Gastroesophageal sphincter (tissue), 4 donors: ENCODE results near the gene ALG6. TPM values are rescaled to one million over a fixed set of nuclear protein-coding genes. Genes with fewer than 3 reads are reported as not detected.
"Not testable (repeated sequence)": the region's sequence is repeated elsewhere in the genome, so short reads cannot be mapped to it uniquely, and the experiment has no call there.

Experiments
- ATAC-seq: fragments of 150-250 bp; one replicate; pipeline ENCODE4 v1.9.1; 2016; ENCODE audit warnings: mild to moderate bottlenecking, moderate library complexity
- H3K27ac ChIP-seq, 4 donors: fragments of 200-600 bp; sonication (generic) in 3 of 4; 1 replicate in 3 of 4; 2 replicates in 1 of 4; pipeline ENCODE4 v1.5.1; 2016 to 2019
- H3K27me3 ChIP-seq: fragments of 200-600 bp; sonication (generic); one replicate; pipeline ENCODE4 v1.5.1; 2019
- H3K36me3 ChIP-seq, 2 donors: fragments of 200-600 bp; sonication (generic); one replicate each; pipeline ENCODE4 v1.5.1; 2019; ENCODE audit warnings: control low read depth in 1 of 2
- H3K4me1 ChIP-seq, 3 donors: fragments of 200-600 bp; sonication (generic); 1 replicate in 2 of 3; 2 replicates in 1 of 3; pipeline ENCODE4 v1.5.1; 2016 to 2019; ENCODE audit warnings: control low read depth in 2 of 3
- H3K4me3 ChIP-seq, 2 donors: fragments of 200-600 bp; sonication (generic); one replicate each; pipeline ENCODE4 v1.5.1; 2019; ENCODE audit warnings: mild to moderate bottlenecking in 1 of 2, moderate library complexity in 1 of 2
- H3K9me3 ChIP-seq, 3 donors: fragments of 200-600 bp; sonication (generic); one replicate each; pipeline ENCODE4 v1.5.1; 2017 to 2019; ENCODE audit warnings: control low read depth in 2 of 3
- CTCF ChIP-seq, 4 experiments: fragments of 200-600 bp in 2 of 4; fragments of 450-650 bp in 2 of 4; sonication (generic) in 1 of 4; IDR thresholded peaks; one replicate each; pipeline ENCODE4 v1.5.1; 2017 to 2019; ENCODE audit warnings: antibody characterized with exemption in 4 of 4, mild to moderate bottlenecking in 2 of 4, moderate library complexity in 2 of 4
- EP300 ChIP-seq: sonication (generic); formaldehyde crosslinking; IDR thresholded peaks from one replicate; pipeline ENCODE4 v1.6.1; 2017; ENCODE audit warnings: antibody characterized with exemption, mild to moderate bottlenecking
- POLR2A ChIP-seq, 2 donors: fragments of 450-650 bp; IDR thresholded peaks; one replicate each; pipeline ENCODE4 v1.6.1; 2017; ENCODE audit warnings: antibody characterized with exemption in 2 of 2, mild to moderate bottlenecking in 2 of 2, moderate library complexity in 1 of 2
- POLR2AphosphoS5 ChIP-seq: sonication (generic); formaldehyde crosslinking; IDR thresholded peaks from one replicate; pipeline ENCODE4 v1.6.1; 2017; ENCODE audit warnings: antibody characterized with exemption
- WGBS, 2 donors: methylation state at CpG; one replicate each; pipeline ENCODE4 v1.1.5; 2018; ENCODE audit warnings: low coverage in 1 of 2; 5-methylcytosine and 5-hydroxymethylcytosine counted together
- total RNA-seq, 4 donors: library from RNA; depleted of rRNA; stranded (reverse); fragments of >200 nt; gene quantifications; one replicate each; pipeline ENCODE4 v1.1.0, GENCODE V29; 2016

ALG6 gene
- total RNA-seq, 4 donors from 2014 or later = 4.6 to 9.0 (median 5.7) TPM

GRCh38 chr1:63463248-63463647 is 95.8 kb downstream of the ALG6 start:
- Histone ChIP-seq H3K9me3 (peaks cover 0 to 9% (median 0%) of the 10 kb centered on the region in 3 donors), H3K27me3 (no peaks in the 10 kb centered on the region), H3K36me3 (no peaks in the 10 kb centered on the region), H3K4me1 (no peaks in the 10 kb centered on the region), H3K27ac (no peak overlapping the region), H3K4me3 (no peak overlapping the region)
- no peak for ATAC-seq
- 78 to 100% methylated on average over 1 to 3 of the region's 3 CpGs for WGBS, 2 donors
- TF ChIP-seq EP300 = no peak
- TF ChIP-seq POLR2A (IDR thresholded peaks at IDR 0.05) = no peak
- TF ChIP-seq POLR2AphosphoS5 = no peak
- TF ChIP-seq CTCF (IDR thresholded peaks at IDR 0.05) = no peak

GRCh38 chr1:63466181-63466580 is 98.8 kb downstream of the ALG6 start:
- H3K27ac ChIP-seq = no peak overlapping the region
- no peak for ATAC-seq
- H3K36me3 ChIP-seq = no peaks in the 10 kb centered on the region
- peaks cover 0 to 9% (median 0%) of the 10 kb centered on the region in 3 donors for H3K9me3 ChIP-seq
- TF ChIP-seq POLR2A (IDR thresholded peaks at IDR 0.05) (no peak), EP300 (no peak), CTCF (IDR thresholded peaks at IDR 0.05) (no peak), POLR2AphosphoS5 (no peak)
- no peaks in the 10 kb centered on the region for H3K4me1 ChIP-seq
- no peaks in the 10 kb centered on the region for H3K27me3 ChIP-seq
- WGBS, 2 donors = 65 to 69% methylated on average over 7 of the region's 7 CpGs
- H3K4me3 ChIP-seq = no peak overlapping the region

DNA sequence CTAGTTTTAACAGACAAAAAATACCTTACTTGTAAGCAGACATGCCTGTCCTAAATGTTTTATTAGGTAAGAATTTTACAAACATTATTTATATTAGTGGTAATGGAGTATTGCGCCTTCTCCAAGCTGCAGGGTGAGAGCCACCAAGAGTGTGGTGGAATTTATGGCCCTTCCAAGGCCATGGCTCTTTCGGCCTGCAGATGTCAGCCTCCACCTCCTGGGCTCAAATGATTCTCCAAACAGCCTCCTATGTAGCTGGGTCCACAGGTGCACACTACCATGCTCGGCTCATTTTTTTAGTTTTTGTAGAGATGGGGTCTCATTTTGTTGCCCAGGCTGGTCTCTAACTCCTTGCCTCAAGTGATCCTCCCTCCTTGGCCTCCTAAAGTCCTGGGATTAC is 99.3 kb downstream of the ALG6 start:
- H3K4me1 ChIP-seq = no peaks in the 10 kb centered on the region
- H3K36me3 ChIP-seq = no peaks in the 10 kb centered on the region
- no peak overlapping the region for H3K4me3 ChIP-seq
- H3K27ac ChIP-seq = no peak overlapping the region
- 77 to 93% methylated on average over 3 of the region's 3 CpGs for WGBS, 2 donors
- no peak for TF ChIP-seq POLR2A (IDR thresholded peaks at IDR 0.05)
- TF ChIP-seq CTCF (IDR thresholded peaks at IDR 0.05) = peak; percentile 20 to 66 (median 26)
- no peaks in the 10 kb centered on the region for H3K27me3 ChIP-seq
- H3K9me3 ChIP-seq = peaks cover 0 to 6% (median 0%) of the 10 kb centered on the region in 3 donors
- ATAC-seq = no peak

DNA sequence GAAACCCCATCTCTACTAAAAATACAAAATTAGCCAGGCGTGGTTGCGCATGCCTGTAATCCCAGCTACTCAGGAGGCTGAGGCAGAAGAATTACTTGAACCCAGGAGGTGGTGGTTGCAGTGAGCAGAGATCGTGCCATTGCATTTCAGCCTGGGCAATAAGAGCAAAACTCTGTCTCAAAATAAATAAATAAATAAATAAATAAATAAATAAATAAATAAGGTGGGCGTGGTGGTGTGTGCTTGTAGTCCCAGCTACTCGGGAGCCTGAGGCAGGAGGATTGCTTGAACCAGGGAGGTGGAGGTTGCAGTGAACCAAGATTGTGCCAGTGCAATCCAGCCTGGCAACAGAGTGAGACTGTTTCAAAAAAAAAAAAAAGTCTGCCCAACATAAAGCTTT is 101.3 kb downstream of the ALG6 start:
- WGBS, 2 donors = 97 to 100% methylated on average over 1 to 3 of the region's 5 CpGs
- H3K4me3 ChIP-seq, ATAC-seq, H3K4me1 ChIP-seq, H3K27me3 ChIP-seq, H3K27ac ChIP-seq, H3K9me3 ChIP-seq, H3K36me3 ChIP-seq: not testable (repeated sequence)

GRCh38 chr1:63475761-63476160 is 108.3 kb downstream of the ALG6 start:
- 78 to 85% methylated on average over 1 to 7 of the region's 7 CpGs for WGBS, 2 donors
- H3K9me3 ChIP-seq = no peaks in the 10 kb centered on the region

More at GRCh38 chr1:63475761-63476160, 108.3 kb downstream of the ALG6 start:
- no peak for TF ChIP-seq EP300
- no peak for TF ChIP-seq CTCF (IDR thresholded peaks at IDR 0.05)
- no peak for TF ChIP-seq POLR2AphosphoS5
- TF ChIP-seq POLR2A (IDR thresholded peaks at IDR 0.05) = no peak
- H3K4me1 ChIP-seq = no peaks in the 10 kb centered on the region
- no peak overlapping the region for H3K4me3 ChIP-seq
- no peaks in the 10 kb centered on the region for H3K36me3 ChIP-seq
- no peak overlapping the region for H3K27ac ChIP-seq
- ATAC-seq = no peak
- H3K27me3 ChIP-seq = no peaks in the 10 kb centered on the region
